Measurements from ENCODE around the gene FBXO40.

Gene FBXO40

GRCh38 chr3:121660356-121661171 lies 67.4 kb downstream of the FBXO40 start, which contains the start of gene HCLS1:
Gene HCLS1 (minus strand): TSS chr3:121660903. CDS start chr3:121658347, 2,556 bp downstream.
- ATAC-seq (ENCODE audit: low read depth): no peak; the same call in 2 of the 3 replicates
- DNase-seq (ENCODE audit: low spot score): no peak
- Histone ChIP-seq H3K4me1 (ENCODE audit: insufficient read depth, poor library complexity, severe bottlenecking) (peaks cover 11% of the 10 kb centered on the region), H3K9me3 (ENCODE audit: severe bottlenecking) (no peaks in the 10 kb centered on the region), H3K27ac (ENCODE audit: poor library complexity, severe bottlenecking) (no peak within 1 kb of the TSS), H3K27me3 (ENCODE audit: insufficient read depth, poor library complexity, severe bottlenecking) (no peaks in the 10 kb centered on the region), H3K4me3 (ENCODE audit: severe bottlenecking) (no peak within 1 kb of the TSS), H3K36me3 (ENCODE audit: low read depth) (peaks cover 25% of the 10 kb centered on the region)
- no peak for TF ChIP-seq CTCF (IDR thresholded peaks at IDR 0.05; ENCODE audit: poor library complexity, severe bottlenecking)

- Histone ChIP-seq H3K27ac (ENCODE audit: poor library complexity, severe bottlenecking) (no peak overlapping the region), H3K36me3 (ENCODE audit: low read depth) (peaks cover 34% of the 10 kb centered on the region), H3K4me3 (ENCODE audit: severe bottlenecking) (no peak overlapping the region), H3K27me3 (ENCODE audit: insufficient read depth, poor library complexity, severe bottlenecking) (no peaks in the 10 kb centered on the region), H3K4me1 (ENCODE audit: insufficient read depth, poor library complexity, severe bottlenecking) (peaks cover 11% of the 10 kb centered on the region), H3K9me3 (ENCODE audit: severe bottlenecking) (no peaks in the 10 kb centered on the region)
- peak; percentile 62 for ATAC-seq (ENCODE audit: low read depth)
- DNase-seq (ENCODE audit: low spot score): no peak
- TF ChIP-seq CTCF (IDR thresholded peaks at IDR 0.05; ENCODE audit: poor library complexity, severe bottlenecking): no peak
Measured at GRCh38 chr3:121661376-121661775, 68.2 kb downstream of the FBXO40 start.

- Histone ChIP-seq H3K9me3 (ENCODE audit: severe bottlenecking) (no peaks in the 10 kb centered on the region), H3K27ac (ENCODE audit: poor library complexity, severe bottlenecking) (no peak overlapping the region), H3K27me3 (ENCODE audit: insufficient read depth, poor library complexity, severe bottlenecking) (no peaks in the 10 kb centered on the region), H3K36me3 (ENCODE audit: low read depth) (peaks cover 47% of the 10 kb centered on the region), H3K4me1 (ENCODE audit: insufficient read depth, poor library complexity, severe bottlenecking) (peaks cover 11% of the 10 kb centered on the region), H3K4me3 (ENCODE audit: severe bottlenecking) (no peak overlapping the region)
- DNase-seq (ENCODE audit: low spot score) (no peak), ATAC-seq (ENCODE audit: low read depth) (no peak)
- no peak for TF ChIP-seq CTCF (IDR thresholded peaks at IDR 0.05; ENCODE audit: poor library complexity, severe bottlenecking)
Measured at GRCh38 chr3:121662742-121663141, 69.6 kb downstream of the FBXO40 start.

- ATAC-seq (ENCODE audit: low read depth): no peak
- Histone ChIP-seq H3K27ac (ENCODE audit: poor library complexity, severe bottlenecking) (no peak overlapping the region), H3K27me3 (ENCODE audit: insufficient read depth, poor library complexity, severe bottlenecking) (no peaks in the 10 kb centered on the region), H3K4me3 (ENCODE audit: severe bottlenecking) (no peak overlapping the region), H3K4me1 (ENCODE audit: insufficient read depth, poor library complexity, severe bottlenecking) (peaks cover 11% of the 10 kb centered on the region), H3K36me3 (ENCODE audit: low read depth) (peaks cover 53% of the 10 kb centered on the region), H3K9me3 (ENCODE audit: severe bottlenecking) (no peaks in the 10 kb centered on the region)
- TF ChIP-seq CTCF (IDR thresholded peaks at IDR 0.05; ENCODE audit: poor library complexity, severe bottlenecking): no peak
- DNase-seq (ENCODE audit: low spot score): no peak
Measured at GRCh38 chr3:121663171-121663847, 70.1 kb downstream of the FBXO40 start.
